H1 (cell line): ENCODE measurements around the gene GJD3. TPM values are rescaled to one million over a fixed set of nuclear protein-coding genes. Genes with fewer than 3 reads are reported as not detected.

ENCODE experiments used
- CTCF ChIA-PET: fragments of 300-600 bp; sonication (Branson Sonifier 250); formaldehyde crosslinking; loops from one replicate; lab custom pipeline; 2021; ENCODE audit not compliant: partially characterized antibody; lab: Charles Lee
- POLR2A ChIA-PET: fragments of 300-600 bp; sonication (Branson Sonifier 250); formaldehyde crosslinking; loops from one replicate; lab custom pipeline; 2021; ENCODE audit warnings: inconsistent platforms; ENCODE audit not compliant: partially characterized antibody; lab: Charles Lee
- DNase-seq, 2 experiments: peaks; one replicate each; pipeline versions ENCODE4 v3.0.0 to v3.0.0-alpha.2; 2010 to 2022; ENCODE audit warnings: low spot score in 2 of 2, low read depth in 1 of 2, mixed read lengths in 1 of 2
- FAIRE-seq: peaks from 2 replicates; lab custom pipeline; 2011; peaks lifted over from hg19 to GRCh38; lab: Jason Lieb, UNC
- H2AFZ ChIP-seq: 2 replicates; pipeline ENCODE4 v1.8.1; 2012; ENCODE audit warnings: low read length, inconsistent platforms
- H2AK5ac ChIP-seq: 2 replicates; pipeline ENCODE4 v1.6.1; 2013; ENCODE audit warnings: low read depth, low read length
- H2BK120ac ChIP-seq: replicated peaks from 2 replicates; pipeline ENCODE3; 2013; ENCODE audit warnings: low read depth, low read length, inconsistent platforms
- H2BK12ac ChIP-seq: 2 replicates; pipeline ENCODE4 v1.6.1; 2013; ENCODE audit warnings: low read depth, low read length
- H2BK15ac ChIP-seq: 2 replicates; pipeline ENCODE4 v1.6.1; 2013; ENCODE audit warnings: low read length
- H2BK20ac ChIP-seq: 2 replicates; pipeline ENCODE4 v1.6.1; 2013; ENCODE audit warnings: low read length
- H2BK5ac ChIP-seq: 2 replicates; pipeline ENCODE4 v1.6.1; 2013; ENCODE audit warnings: low read depth, low read length
- H3K14ac ChIP-seq: 2 replicates; pipeline ENCODE4 v1.6.1; 2013; ENCODE audit warnings: inconsistent platforms; ENCODE audit not compliant: insufficient read length
- H3K18ac ChIP-seq: 2 replicates; pipeline ENCODE4 v1.6.1; 2013; ENCODE audit warnings: low read length; ENCODE audit errors: extremely low read depth
- H3K23ac ChIP-seq: 2 replicates; pipeline ENCODE4 v1.6.1; 2013; ENCODE audit warnings: inconsistent platforms; ENCODE audit not compliant: insufficient read length
- H3K23me2 ChIP-seq: 2 replicates; pipeline ENCODE4 v1.6.1; 2013; ENCODE audit warnings: low read depth, low read length
- H3K27ac ChIP-seq: 2 replicates; pipeline ENCODE4 v1.6.1; 2011; ENCODE audit warnings: low read depth, low read length, inconsistent platforms
- H3K27me3 ChIP-seq, 4 experiments: replicated peaks in 1 of 4; 1 replicate in 1 of 4; 2 replicates in 3 of 4; pipeline versions ENCODE4 v1.6.1 to v1.8.1; 2011 to 2013; ENCODE audit warnings: low read length in 3 of 4, mild to moderate bottlenecking in 3 of 4, inconsistent platforms in 2 of 4, mixed read lengths in 2 of 4, moderate library complexity in 1 of 4; ENCODE audit not compliant: control insufficient read depth in 3 of 4, insufficient read depth in 3 of 4; ENCODE audit errors: extremely low read depth in 1 of 4
- H3K36me3 ChIP-seq, 4 experiments: 2 replicates each; pipeline versions ENCODE4 v1.6.1 to v1.8.1; 2011 to 2013; ENCODE audit warnings: mild to moderate bottlenecking in 4 of 4, low read length in 3 of 4, moderate library complexity in 2 of 4, control low read depth in 1 of 4, inconsistent platforms in 1 of 4; ENCODE audit not compliant: insufficient read depth in 4 of 4, control insufficient read depth in 2 of 4
- H3K4ac ChIP-seq: replicated peaks from 2 replicates; pipeline ENCODE3; 2013; ENCODE audit warnings: low read length, low read depth, mixed read lengths, inconsistent platforms; ENCODE audit not compliant: insufficient read length
- H3K4me1 ChIP-seq, 4 experiments: replicated peaks in 1 of 4; 1 replicate in 1 of 4; 2 replicates in 3 of 4; pipeline versions ENCODE4 v1.6.1 to v1.8.1; 2011 to 2013; ENCODE audit warnings: low read length in 3 of 4, inconsistent platforms in 2 of 4, mixed read lengths in 1 of 4; ENCODE audit not compliant: insufficient read depth in 4 of 4, control insufficient read depth in 3 of 4
- H3K4me2 ChIP-seq, 2 experiments: 2 replicates each; pipeline versions ENCODE4 v1.6.1 to v1.8.1; 2011 to 2013; ENCODE audit warnings: low read depth in 2 of 2, low read length in 2 of 2, control low read depth in 1 of 2, inconsistent platforms in 1 of 2, mild to moderate bottlenecking in 1 of 2; ENCODE audit not compliant: insufficient read depth in 1 of 2
- H3K4me3 ChIP-seq, 4 experiments: fragments of 200-600, 300-600 bp in 1 of 4; sonication (generic), shearing (Covaris generic), sonication (Bioruptor Twin) in 1 of 4; 2 replicates each; pipeline versions ENCODE4 v1.5.1 to v1.8.1; 2011 to 2016; ENCODE audit warnings: low read length in 4 of 4, low read depth in 3 of 4, control low read depth in 2 of 4, inconsistent platforms in 2 of 4, mild to moderate bottlenecking in 2 of 4, mixed read lengths in 1 of 4, moderate library complexity in 1 of 4; ENCODE audit not compliant: insufficient read depth in 2 of 4; ENCODE audit errors: extremely low read depth in 1 of 4
- H3K56ac ChIP-seq: replicated peaks from 2 replicates; pipeline ENCODE3; 2013; ENCODE audit warnings: low read depth, mild to moderate bottlenecking, mixed read lengths, low read length, inconsistent platforms; ENCODE audit not compliant: insufficient read length
- H3K79me1 ChIP-seq: 2 replicates; pipeline ENCODE4 v1.6.1; 2013; ENCODE audit warnings: low read depth, low read length, control low read depth
- H3K79me2 ChIP-seq, 2 experiments: 2 replicates each; pipeline versions ENCODE4 v1.6.1 to v1.8.1; 2012 to 2013; ENCODE audit warnings: low read length in 2 of 2, mild to moderate bottlenecking in 2 of 2, inconsistent platforms in 1 of 2; ENCODE audit not compliant: insufficient read depth in 2 of 2, control insufficient read depth in 1 of 2
- H3K9ac ChIP-seq, 4 experiments: replicated peaks in 1 of 4; 1 replicate in 1 of 4; 2 replicates in 3 of 4; pipeline versions ENCODE4 v1.6.1 to v1.8.1; 2011 to 2013; ENCODE audit warnings: low read depth in 3 of 4, low read length in 3 of 4, control low read depth in 2 of 4, mild to moderate bottlenecking in 2 of 4, moderate library complexity in 2 of 4, inconsistent platforms in 1 of 4; ENCODE audit errors: extremely low read depth in 1 of 4
- H3K9me3 ChIP-seq, 2 experiments: 2 replicates each; pipeline versions ENCODE4 v1.6.1 to v1.8.1; 2012 to 2013; ENCODE audit warnings: mild to moderate bottlenecking in 2 of 2, moderate library complexity in 2 of 2, control low read depth in 1 of 2, inconsistent platforms in 1 of 2, low read depth in 1 of 2, low read length in 1 of 2, mixed read lengths in 1 of 2; ENCODE audit not compliant: insufficient read depth in 2 of 2
- H4K20me1 ChIP-seq, 2 experiments: replicated peaks in 1 of 2; 2 replicates each; pipeline versions ENCODE3 to v1.8.1; 2011 to 2013; ENCODE audit warnings: inconsistent platforms in 2 of 2, low read length in 2 of 2, mild to moderate bottlenecking in 1 of 2; ENCODE audit not compliant: insufficient read depth in 2 of 2, control insufficient read depth in 1 of 2
- H4K5ac ChIP-seq: 2 replicates; pipeline ENCODE4 v1.6.1; 2013; ENCODE audit warnings: low read length, low read depth, mixed read lengths, inconsistent platforms; ENCODE audit not compliant: insufficient read length
- H4K8ac ChIP-seq: 2 replicates; pipeline ENCODE4 v1.8.0; 2013; ENCODE audit warnings: mild to moderate bottlenecking, moderate library complexity, low read length, inconsistent platforms; ENCODE audit not compliant: insufficient read depth; ENCODE audit errors: extremely low read depth
- H4K91ac ChIP-seq: replicated peaks from 2 replicates; pipeline ENCODE3; 2013; ENCODE audit warnings: low read length, mixed read lengths, inconsistent platforms; ENCODE audit not compliant: insufficient read length
- CTCF ChIP-seq, 3 experiments: IDR thresholded peaks; 1 replicate in 2 of 3; 2 replicates in 1 of 3; pipeline versions ENCODE4 v1.5.1 to v1.6.1; 2011; ENCODE audit warnings: low read length in 3 of 3, mild to moderate bottlenecking in 3 of 3, inconsistent platforms in 2 of 3, low read depth in 1 of 3, moderate library complexity in 1 of 3; ENCODE audit not compliant: insufficient read depth in 1 of 3; ENCODE audit errors: control extremely low read depth in 1 of 3
- EP300 ChIP-seq, 2 experiments: IDR thresholded peaks; 1 replicate in 1 of 2; 2 replicates in 1 of 2; pipeline ENCODE4 v1.6.1; 2011 to 2012; ENCODE audit warnings: low read depth in 2 of 2, low read length in 2 of 2, mild to moderate bottlenecking in 2 of 2, borderline replicate concordance in 1 of 2, inconsistent platforms in 1 of 2, moderate library complexity in 1 of 2
- JUN ChIP-seq: IDR thresholded peaks from 2 replicates; pipeline ENCODE4 v1.6.1; 2011; ENCODE audit warnings: low read depth, mild to moderate bottlenecking, improper control_type of control experiment, low read length
- KDM1A ChIP-seq: fragments of 200-600, 300-600 bp; sonication (generic); IDR thresholded peaks from 2 replicates; pipeline ENCODE4 v1.7.1; 2016; ENCODE audit warnings: mild to moderate bottlenecking, low read length, borderline replicate concordance
- SP1 ChIP-seq: IDR thresholded peaks from 2 replicates; pipeline ENCODE4 v1.6.1; 2011; ENCODE audit warnings: low read depth, low read length
- WGBS, 2 experiments: shearing (Covaris generic) in 1 of 2; methylation state at CpG; one replicate each; pipeline versions ENCODE4 v1.1.6 to v1.1.7; 2013 to 2015; ENCODE audit warnings: low lambda C conversion rate in 2 of 2, mixed read lengths in 2 of 2, inconsistent platforms in 1 of 2, low coverage in 1 of 2, missing lambda C conversion rate in 1 of 2; ENCODE audit not compliant: insufficient replicate concordance in 2 of 2, insufficient coverage in 1 of 2, insufficient read length in 1 of 2; ENCODE audit errors: extremely low coverage in 1 of 2, missing lambda C conversion rate in 1 of 2; 5-methylcytosine and 5-hydroxymethylcytosine counted together
- polyA plus RNA-seq, 7 experiments: library from polyadenylated mRNA; depleted of rRNA in 3 of 7; stranded (reverse) in 5 of 7; unstranded in 2 of 7; fragments of >200 nt in 5 of 7; fragments of 200-250 nt in 2 of 7; gene quantifications; 1 replicate in 5 of 7; 2 replicates in 1 of 7; 4 replicates in 1 of 7; pipeline versions ENCODE4 v1.2.1 to v1.2.3, GENCODE V29; 2011 to 2013; ENCODE audit warnings: missing spikeins in 2 of 7, mixed read lengths in 2 of 7
- total RNA-seq: library from RNA; stranded (reverse); fragmentation: NEBNext Ultra II Directional; extraction: Animal tissue kit (Norgen Biotek cat#: 25700); gene quantifications from 2 replicates; pipeline ENCODE4 v1.2.1, GENCODE V29; 2021

The GJD3 gene
- total and polyA plus RNA-seq, 2 of the 8 experiments (the other 6 are each of a cell fraction or from before 2014, with no cell fraction given), result 0.53 to 1.9 TPM

- H3K14ac ChIP-seq, result no peak overlapping the region
- H4K5ac ChIP-seq, result no peak overlapping the region
- no peaks in the 10 kb centered on the region for H3K79me2 ChIP-seq
- H3K18ac ChIP-seq, result no peak overlapping the region
- H3K36me3 ChIP-seq, result no peaks in the 10 kb centered on the region
- H3K27me3 ChIP-seq, result peaks cover 8 to 25% (median 21%) of the 10 kb centered on the region in 4 experiments
- no peak overlapping the region for H3K9ac ChIP-seq
- ChIA-PET CTCF (interaction anchor here (1.2 to 30.8 kb wide), 6 partner anchors 8 to 73 kb away, joined by 3 to 1198 read pairs (median 7); partner anchors contain the start of gene RARA), POLR2A (interaction anchor here (0.9 to 2.1 kb wide), 3 partner anchors 9 to 56 kb away, joined by 3 to 6 read pairs (median 5); no protein-coding TSS in a partner anchor)
- H3K23ac ChIP-seq, result no peak overlapping the region
- peaks cover 4 to 24% (median 17%) of the 10 kb centered on the region in 4 experiments for H3K4me1 ChIP-seq
- no peak overlapping the region for H2AFZ ChIP-seq
- WGBS, 2 experiments, result 84% methylated on average over 15 of the region's 17 CpGs; no CpG with 5 or more reads in 1 of the 2 experiments
- no peak overlapping the region for H3K4me2 ChIP-seq
- H3K79me1 ChIP-seq, result no peaks in the 10 kb centered on the region
- 0 out of 2 replicates have a peak overlapping the region, but pooled peaks have one; percentile 24 for H2BK5ac ChIP-seq
- peak overlapping the region; percentile 61; the same call in 1 of the 2 replicates for H2BK15ac ChIP-seq
- H2BK120ac ChIP-seq, result no peak overlapping the region
- no peak overlapping the region for H3K4me3 ChIP-seq
- H2BK20ac ChIP-seq, result no peak overlapping the region
- H3K27ac ChIP-seq, result no peak overlapping the region
- TF ChIP-seq SP1, result no peak
- peak in 1 of 2 experiments; percentile 69; a peak in 1 of 3 replicates for TF ChIP-seq EP300 (IDR thresholded peaks at IDR 0.05; ENCODE audit: borderline replicate concordance in 1 of 2, low read depth in 2 of 2, low read length in 2 of 2)
- TF ChIP-seq KDM1A, result no peak
- TF ChIP-seq CTCF (IDR thresholded peaks at IDR 0.05; ENCODE audit: control extremely low read depth in 1 of 3, insufficient read depth in 1 of 3, low read depth in 1 of 3, low read length in 3 of 3), result peak in 1 of 3 experiments; percentile 2; a peak in 1 of 4 replicates
- TF ChIP-seq JUN, result no peak
- no peak overlapping the region for H2AK5ac ChIP-seq
- H4K8ac ChIP-seq, result no peak overlapping the region
- DNase-seq, result no peak
- H3K23me2 ChIP-seq, result peaks cover 18% of the 10 kb centered on the region; the same call in 1 of the 2 replicates
- H4K91ac ChIP-seq, result no peak overlapping the region
- H2BK12ac ChIP-seq, result 0 out of 2 replicates have a peak overlapping the region, but pooled peaks have one; percentile 39
- H3K9me3 ChIP-seq, result no peaks in the 10 kb centered on the region
- H3K4ac ChIP-seq, result no peak overlapping the region
- H4K20me1 ChIP-seq, result peaks cover 0 to under 1% of the 10 kb centered on the region in 2 experiments
- no peak for FAIRE-seq
- H3K56ac ChIP-seq, result no peak overlapping the region
Observed at GRCh38 chr17:40366861-40367518, 2.5 kb upstream of the GJD3 start.
